GM18520 (cell line): ENCODE results near the gene CENPB.

Experiments used
- ATAC-seq: cut with Tn5 transposase; IDR thresholded peaks from one replicate; pipeline ENCODE4 v1.9.1; 2021; ENCODE audit not compliant: unreplicated experiment

The CENPB gene

DNA sequence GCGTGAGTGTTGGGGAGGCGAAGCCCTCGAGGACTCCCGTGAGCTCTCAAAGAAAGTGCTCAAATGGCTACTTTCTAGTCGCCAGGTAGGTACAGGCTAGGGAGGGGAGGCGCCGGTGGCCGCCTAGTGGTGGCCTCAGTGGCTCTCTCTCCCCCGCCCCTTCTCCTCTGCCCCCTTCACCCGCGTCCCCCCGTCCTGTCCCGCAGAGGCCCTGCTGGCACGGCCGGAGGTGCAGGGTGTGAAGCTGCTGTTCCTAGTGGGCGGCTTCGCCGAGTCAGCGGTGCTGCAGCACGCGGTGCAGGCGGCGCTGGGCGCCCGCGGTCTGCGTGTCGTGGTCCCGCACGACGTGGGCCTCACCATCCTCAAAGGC lies 35.2 kb downstream of the CENPB start:
- no peak for ATAC-seq

DNA sequence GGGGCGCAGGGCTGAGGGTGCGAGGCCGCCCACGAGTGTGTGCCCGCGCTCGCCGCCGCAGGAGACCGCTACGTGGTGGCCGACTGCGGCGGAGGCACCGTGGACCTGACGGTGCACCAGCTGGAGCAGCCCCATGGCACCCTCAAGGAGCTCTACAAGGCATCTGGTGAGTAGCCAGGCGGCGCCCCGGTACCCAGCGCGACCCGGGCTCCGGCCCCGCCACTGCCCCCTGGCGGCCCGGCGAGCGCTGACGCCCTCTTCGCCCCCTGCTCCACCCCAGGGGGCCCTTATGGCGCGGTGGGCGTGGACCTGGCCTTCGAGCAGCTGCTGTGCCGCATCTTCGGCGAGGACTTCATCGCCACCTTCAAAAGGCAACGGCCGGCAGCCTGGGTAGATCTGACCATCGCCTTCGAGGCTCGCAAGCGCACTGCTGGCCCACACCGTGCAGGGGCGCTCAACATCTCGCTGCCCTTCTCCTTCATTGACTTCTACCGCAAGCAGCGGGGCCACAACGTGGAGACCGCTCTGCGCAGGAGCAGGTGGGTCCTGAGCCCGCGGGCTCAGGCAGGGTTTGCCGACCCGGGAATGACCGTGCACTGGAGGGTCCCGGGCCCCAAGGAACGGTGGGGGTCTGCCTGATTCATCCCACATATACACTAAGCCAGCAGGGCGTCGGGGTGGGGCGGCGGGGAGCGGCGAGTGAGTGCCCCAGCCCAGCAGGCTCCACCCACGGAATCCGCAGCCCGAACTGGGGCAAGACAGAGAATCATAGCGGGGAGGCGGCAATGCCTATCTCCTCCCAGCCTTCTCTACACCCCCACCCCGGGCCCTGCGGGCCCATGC lies 36.6 kb downstream of the CENPB start:
- no peak for ATAC-seq

- ATAC-seq = no peak
Observed at GRCh38 chr20:3749087-3749688, 37.4 kb downstream of the CENPB start.

- no peak for ATAC-seq
Observed at GRCh38 chr20:3748073-3748472, 38.5 kb downstream of the CENPB start.

- no peak for ATAC-seq
Observed at GRCh38 chr20:3747471-3747870, 39.1 kb downstream of the CENPB start.

DNA sequence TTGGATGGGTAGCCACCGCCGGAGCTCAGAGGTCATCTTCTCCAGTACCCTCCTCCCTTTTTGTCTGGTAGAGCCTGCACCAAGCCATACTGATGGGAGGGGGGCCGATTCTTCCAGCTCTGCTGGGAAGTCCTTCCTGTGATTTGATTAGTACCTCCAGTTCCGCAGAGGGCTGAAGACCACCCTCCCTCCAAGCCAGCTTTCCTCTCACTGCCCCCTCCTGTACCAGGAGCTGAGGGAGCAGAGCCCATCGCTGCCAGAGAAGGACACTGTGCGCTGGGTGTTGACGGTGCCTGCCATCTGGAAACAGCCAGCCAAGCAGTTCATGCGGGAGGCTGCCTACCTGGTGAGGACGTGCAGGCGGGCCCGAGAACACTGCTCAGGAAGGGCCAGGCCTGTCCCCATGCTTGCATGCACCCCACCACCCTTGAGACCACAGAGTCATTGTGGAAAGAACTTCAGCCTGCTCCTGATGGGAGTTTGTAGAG lies 40.8 kb downstream of the CENPB start:
- ATAC-seq = no peak

DNA sequence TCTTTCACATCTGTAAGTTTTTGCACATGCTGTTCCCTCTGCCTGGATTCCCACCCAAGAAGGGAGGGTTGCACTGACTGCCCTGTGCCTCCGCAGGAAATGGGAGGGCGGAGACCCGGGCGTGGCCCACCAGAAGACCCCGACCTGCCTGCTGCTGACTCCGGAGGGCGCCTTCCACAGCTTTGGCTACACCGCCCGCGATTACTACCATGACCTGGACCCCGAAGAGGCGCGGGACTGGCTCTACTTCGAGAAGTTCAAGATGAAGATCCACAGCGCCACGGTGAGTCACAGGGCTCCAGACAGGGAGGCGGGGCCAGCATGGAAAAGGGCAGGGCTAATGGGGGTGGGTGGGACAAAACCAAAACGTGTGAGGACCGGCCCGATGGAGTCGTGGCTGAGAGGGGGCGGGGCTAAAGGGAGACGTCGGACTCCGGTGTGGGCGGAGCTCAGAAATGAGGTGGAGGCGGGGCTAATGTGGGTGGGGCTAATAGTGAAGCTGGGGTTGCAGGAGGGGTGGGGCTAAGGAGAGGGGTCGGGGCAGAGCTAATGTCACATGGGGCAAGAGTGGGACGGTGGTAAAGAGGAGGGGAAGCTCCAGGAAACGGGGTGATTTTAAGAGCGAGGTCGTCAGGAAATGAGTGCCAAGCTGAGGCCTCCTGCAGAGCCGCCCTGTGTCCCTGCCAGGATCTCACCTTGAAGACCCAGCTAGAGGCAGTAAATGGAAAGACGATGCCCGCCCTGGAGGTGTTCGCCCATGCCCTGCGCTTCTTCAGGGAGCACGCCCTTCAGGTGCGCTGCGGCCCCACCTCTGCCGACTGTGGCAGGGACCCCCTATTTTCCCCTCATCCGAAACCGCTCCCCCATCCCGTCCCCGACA lies 41.5 kb downstream of the CENPB start:
- ATAC-seq = no peak

- no peak for ATAC-seq
Observed at GRCh38 chr20:3744037-3744436, 42.5 kb downstream of the CENPB start.

- no peak for ATAC-seq
Observed at GRCh38 chr20:3743251-3743650, 43.3 kb downstream of the CENPB start.

GRCh38 chr20:3741836-3742458 lies 44.6 kb downstream of the CENPB start:
- no peak for ATAC-seq

GRCh38 chr20:3740615-3741301 lies 45.8 kb downstream of the CENPB start:
- ATAC-seq = no peak

- no peak for ATAC-seq
Observed at GRCh38 chr20:3739926-3740451, 46.6 kb downstream of the CENPB start.

DNA sequence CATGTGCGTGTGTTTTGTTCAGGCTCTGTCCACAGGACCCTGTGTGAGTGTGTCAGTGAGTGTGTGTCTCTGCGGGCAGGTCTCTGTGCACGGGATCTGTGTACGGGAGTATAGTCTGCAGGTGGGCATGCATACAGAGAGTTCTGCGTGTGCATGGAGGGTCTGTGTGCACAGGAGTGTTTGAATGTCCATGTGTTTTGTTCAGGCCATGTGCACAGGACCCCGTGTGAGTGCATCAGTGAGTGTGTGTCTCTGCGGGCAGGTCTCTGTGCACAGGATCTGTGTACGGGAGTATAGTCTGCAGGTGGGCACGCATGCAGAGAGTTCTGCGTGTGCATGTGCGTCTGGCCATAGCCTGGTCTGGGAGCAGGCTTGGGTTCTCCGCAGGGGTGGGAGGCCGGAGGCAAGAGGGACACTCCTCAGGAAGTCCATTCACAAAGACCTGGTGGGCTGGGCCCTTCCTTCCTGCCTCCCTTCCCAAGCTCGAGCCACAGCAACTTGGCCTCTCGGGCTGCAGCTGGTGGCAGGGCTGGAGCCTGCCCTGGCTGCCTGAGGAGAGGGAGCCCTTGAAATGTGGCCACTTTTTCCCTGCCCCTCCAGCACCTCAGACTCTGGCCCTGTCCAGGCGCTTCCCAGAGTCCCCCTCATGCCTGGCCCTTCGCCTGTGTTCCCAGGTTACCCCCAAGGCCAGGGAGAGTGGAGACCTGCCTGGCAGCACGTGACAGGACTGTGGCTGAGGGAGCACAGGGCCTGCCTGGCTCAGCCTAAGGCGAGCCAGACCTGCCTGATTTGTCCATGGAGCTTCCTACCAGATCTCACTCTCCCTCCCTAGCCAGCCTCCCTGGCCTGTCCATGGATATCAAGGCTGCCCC lies 47.2 kb downstream of the CENPB start:
- ATAC-seq = no peak

- ATAC-seq = no peak
Observed at GRCh38 chr20:3738111-3739053, 48.2 kb downstream of the CENPB start.

- ATAC-seq = no peak
Observed at GRCh38 chr20:3735768-3736167, 50.8 kb downstream of the CENPB start.

DNA sequence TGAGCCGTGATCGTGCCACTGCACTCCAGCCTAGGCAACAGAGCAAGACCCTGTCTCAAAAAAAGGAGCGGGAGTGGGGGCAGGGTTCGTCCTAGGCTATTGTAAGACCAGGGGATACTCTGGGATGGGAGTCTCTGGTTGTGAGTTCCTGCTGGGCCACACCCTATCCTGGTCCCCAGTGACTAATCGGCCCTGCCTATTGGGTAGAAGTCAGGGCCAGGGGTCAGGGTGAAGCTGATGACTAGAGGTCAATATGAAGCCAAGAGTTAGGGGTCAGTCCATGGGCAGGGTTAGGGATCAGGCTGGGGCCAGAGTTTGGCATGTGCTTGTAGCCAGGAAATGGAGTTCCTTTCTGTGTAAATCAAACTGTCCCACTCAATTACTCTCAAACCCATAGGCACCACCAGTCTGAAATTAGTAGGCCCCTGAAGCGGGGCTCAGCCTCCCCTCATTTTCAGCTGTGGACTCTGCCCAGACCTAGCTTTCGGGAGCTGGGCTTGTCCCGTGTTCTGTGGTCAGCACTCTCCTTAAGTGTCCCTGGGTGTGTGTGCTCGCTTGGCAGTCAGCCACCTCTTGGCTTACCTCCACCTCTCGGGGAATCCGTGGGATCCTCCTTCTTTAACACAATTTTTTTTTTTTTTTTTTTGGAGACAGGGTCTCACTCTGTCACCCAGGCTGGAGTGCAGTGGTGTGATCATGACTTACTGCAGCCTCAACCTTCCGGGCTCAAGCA lies 52.3 kb downstream of the CENPB start:
- ATAC-seq = no peak
